ENCODE data around the gene TRIM16.
"Not testable (repeated sequence)": the region's sequence is repeated elsewhere in the genome, so short reads cannot be mapped to it uniquely, and the experiment has no call there.

DNA sequence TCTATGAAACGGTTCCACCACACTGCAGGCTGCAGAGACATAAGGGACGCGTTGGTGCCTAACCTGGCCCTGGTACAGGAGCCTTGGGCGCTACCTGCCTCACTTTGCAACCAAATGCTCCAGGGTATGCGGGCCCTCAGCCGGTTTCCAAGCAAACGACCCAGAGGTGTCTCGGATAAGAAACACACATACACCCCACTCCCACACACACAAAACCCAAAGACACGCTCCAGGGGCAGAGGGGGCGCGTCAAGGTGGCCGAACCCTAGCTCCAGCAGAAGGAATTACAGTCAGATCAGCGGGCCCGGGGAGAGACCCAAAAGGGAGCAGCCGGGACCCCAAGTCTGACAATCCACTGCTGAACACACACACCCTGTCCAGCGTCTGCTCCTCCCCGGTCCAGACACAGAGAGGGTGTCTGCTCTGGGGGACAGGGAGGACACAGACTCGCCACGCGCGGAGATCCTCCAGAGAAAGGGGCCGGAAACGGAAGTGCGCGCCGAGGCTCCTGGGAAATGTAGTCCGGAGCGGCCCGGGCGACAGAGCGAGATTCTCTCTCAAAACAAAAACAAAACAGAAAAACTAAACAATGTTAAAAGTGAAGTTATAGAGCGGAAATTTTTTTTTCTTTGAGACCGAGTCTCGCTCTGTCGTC lies at the start of gene TRIM16:
- TF ChIP-seq, protein P1, sequence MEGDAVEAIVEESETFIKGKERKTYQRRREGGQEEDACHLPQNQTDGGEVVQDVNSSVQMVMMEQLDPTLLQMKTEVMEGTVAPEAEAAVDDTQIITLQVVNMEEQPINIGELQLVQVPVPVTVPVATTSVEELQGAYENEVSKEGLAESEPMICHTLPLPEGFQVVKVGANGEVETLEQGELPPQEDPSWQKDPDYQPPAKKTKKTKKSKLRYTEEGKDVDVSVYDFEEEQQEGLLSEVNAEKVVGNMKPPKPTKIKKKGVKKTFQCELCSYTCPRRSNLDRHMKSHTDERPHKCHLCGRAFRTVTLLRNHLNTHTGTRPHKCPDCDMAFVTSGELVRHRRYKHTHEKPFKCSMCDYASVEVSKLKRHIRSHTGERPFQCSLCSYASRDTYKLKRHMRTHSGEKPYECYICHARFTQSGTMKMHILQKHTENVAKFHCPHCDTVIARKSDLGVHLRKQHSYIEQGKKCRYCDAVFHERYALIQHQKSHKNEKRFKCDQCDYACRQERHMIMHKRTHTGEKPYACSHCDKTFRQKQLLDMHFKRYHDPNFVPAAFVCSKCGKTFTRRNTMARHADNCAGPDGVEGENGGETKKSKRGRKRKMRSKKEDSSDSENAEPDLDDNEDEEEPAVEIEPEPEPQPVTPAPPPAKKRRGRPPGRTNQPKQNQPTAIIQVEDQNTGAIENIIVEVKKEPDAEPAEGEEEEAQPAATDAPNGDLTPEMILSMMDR (IDR thresholded peaks at IDR 0.05): peak; percentile 51
- not testable (repeated sequence) for TF ChIP-seq EZH2phosphoT487 (IDR thresholded peaks at IDR 0.05)

All from neural progenitor cell (in vitro differentiated cells).